Ishikawa (cell line): Measurements from ENCODE around the gene CRLF3.

Experiments
- CEBPB ChIP-seq: IDR thresholded peaks from 2 replicates; pipeline ENCODE4 v1.6.1; 2012
- CREB1 ChIP-seq: IDR thresholded peaks from 2 replicates; pipeline ENCODE4 v1.6.1; 2012; ENCODE audit warnings: low read depth
- EGR1 ChIP-seq: IDR thresholded peaks from 2 replicates; pipeline ENCODE4 v1.6.1; 2012
- EP300 ChIP-seq: IDR thresholded peaks from 2 replicates; pipeline ENCODE4 v1.6.1; 2012; ENCODE audit warnings: borderline replicate concordance
- FOXM1 ChIP-seq: IDR thresholded peaks from 2 replicates; pipeline ENCODE4 v1.6.1; 2012; ENCODE audit warnings: low read depth, borderline replicate concordance
- MAX ChIP-seq: IDR thresholded peaks from 2 replicates; pipeline ENCODE4 v1.6.1; 2012
- NFIC ChIP-seq: IDR thresholded peaks from 2 replicates; pipeline ENCODE4 v1.6.1; 2012
- RAD21 ChIP-seq: IDR thresholded peaks from 2 replicates; pipeline ENCODE4 v1.6.1; 2012; ENCODE audit warnings: low read depth
- REST ChIP-seq: IDR thresholded peaks from 2 replicates; pipeline ENCODE4 v1.6.1; 2012; ENCODE audit warnings: low read depth, mild to moderate bottlenecking
- TAF1 ChIP-seq: IDR thresholded peaks from 2 replicates; pipeline ENCODE4 v1.6.1; 2012; ENCODE audit warnings: low read depth, mild to moderate bottlenecking
- TCF12 ChIP-seq: IDR thresholded peaks from 2 replicates; pipeline ENCODE4 v1.6.1; 2012; ENCODE audit warnings: low read depth
- TEAD4 ChIP-seq: IDR thresholded peaks from 2 replicates; pipeline ENCODE4 v1.6.1; 2012
- USF1 ChIP-seq: IDR thresholded peaks from 2 replicates; pipeline ENCODE4 v1.6.1; 2012
- YY1 ChIP-seq: IDR thresholded peaks from 2 replicates; pipeline ENCODE4 v1.6.1; 2012; ENCODE audit warnings: low read depth
- ZBTB7A ChIP-seq: IDR thresholded peaks from 2 replicates; pipeline ENCODE4 v1.6.1; 2012; ENCODE audit warnings: low read depth

The CRLF3 gene

GRCh38 chr17:30793282-30793977 lies 31.1 kb downstream of the CRLF3 start:
- no peak for TF ChIP-seq CEBPB
- no peak for TF ChIP-seq TAF1
- TF ChIP-seq CREB1 = no peak
- TF ChIP-seq EGR1 = no peak
- no peak for TF ChIP-seq TEAD4
- no peak for TF ChIP-seq EP300
- no peak for TF ChIP-seq ZBTB7A
- TF ChIP-seq USF1 = no peak
- no peak for TF ChIP-seq MAX
- no peak for TF ChIP-seq RAD21
- no peak for TF ChIP-seq TCF12
- no peak for TF ChIP-seq FOXM1
- TF ChIP-seq REST = no peak
- no peak for TF ChIP-seq YY1

- TF ChIP-seq TCF12 (no peak), EGR1 (no peak), ZBTB7A (no peak), YY1 (no peak), TEAD4 (no peak), CREB1 (no peak), REST (no peak), CEBPB (no peak), EP300 (no peak), RAD21 (no peak), TAF1 (no peak), FOXM1 (no peak), USF1 (no peak), MAX (no peak), NFIC (no peak)
Observed at GRCh38 chr17:30790279-30790678, 34.2 kb downstream of the CRLF3 start.

GRCh38 chr17:30788918-30789317 lies 35.6 kb downstream of the CRLF3 start:
- TF ChIP-seq TCF12 (no peak), USF1 (no peak), REST (no peak), YY1 (no peak), EP300 (no peak), ZBTB7A (no peak), FOXM1 (no peak), EGR1 (no peak), TAF1 (no peak)

GRCh38 chr17:30782206-30782605 lies 42.3 kb downstream of the CRLF3 start:
- no peak for TF ChIP-seq EP300
- no peak for TF ChIP-seq FOXM1
- TF ChIP-seq MAX = no peak
- TF ChIP-seq TAF1 = no peak
- no peak for TF ChIP-seq USF1
- TF ChIP-seq REST = no peak
- TF ChIP-seq EGR1 = no peak
- TF ChIP-seq TCF12 = no peak
- no peak for TF ChIP-seq YY1
- TF ChIP-seq NFIC = no peak
- TF ChIP-seq CREB1 = no peak
- TF ChIP-seq TEAD4 = no peak
- no peak for TF ChIP-seq CEBPB
- no peak for TF ChIP-seq RAD21
- TF ChIP-seq ZBTB7A = no peak
